Neuronal stem cell (in vitro differentiated cells): Measurements from ENCODE around the gene TGIF2.

ENCODE experiments used
- DNase-seq: peaks from one replicate; pipeline ENCODE4 v3.0.0-alpha.2; 2013; ENCODE audit warnings: low spot score
- H2AFZ ChIP-seq: one replicate; pipeline ENCODE4 v1.6.1; 2013; ENCODE audit warnings: mild to moderate bottlenecking, low read length, inconsistent platforms
- H2AK5ac ChIP-seq: 2 replicates; pipeline ENCODE4 v1.6.1; 2013; ENCODE audit warnings: low read depth, mild to moderate bottlenecking, inconsistent platforms, low read length, moderate library complexity, mixed read lengths
- H2BK120ac ChIP-seq: 2 replicates; pipeline ENCODE4 v1.6.1; 2013; ENCODE audit warnings: low read depth, mild to moderate bottlenecking, inconsistent platforms, low read length, moderate library complexity, mixed read lengths
- H2BK12ac ChIP-seq: one replicate; pipeline ENCODE4 v1.6.1; 2013; ENCODE audit warnings: low read length, inconsistent platforms
- H2BK15ac ChIP-seq: 2 replicates; pipeline ENCODE4 v1.6.1; 2013; ENCODE audit warnings: mild to moderate bottlenecking, low read length, inconsistent platforms, mixed read lengths
- H2BK5ac ChIP-seq: one replicate; pipeline ENCODE4 v1.6.1; 2013; ENCODE audit warnings: inconsistent platforms, mild to moderate bottlenecking, low read length, moderate library complexity
- H3K14ac ChIP-seq: one replicate; pipeline ENCODE4 v1.6.1; 2013; ENCODE audit warnings: low read length, inconsistent platforms
- H3K18ac ChIP-seq: 2 replicates; pipeline ENCODE4 v1.6.1; 2013; ENCODE audit warnings: low read length, inconsistent platforms
- H3K23ac ChIP-seq: 2 replicates; pipeline ENCODE4 v1.6.1; 2013; ENCODE audit warnings: low read depth, mild to moderate bottlenecking, mixed read lengths, low read length, inconsistent platforms; ENCODE audit not compliant: poor library complexity
- H3K27ac ChIP-seq: replicated peaks from 3 replicates; pipeline ENCODE4 v1.5.1; 2013; ENCODE audit warnings: low read length, inconsistent platforms
- H3K27me3 ChIP-seq, 3 experiments: 2 replicates each; pipeline ENCODE4 v1.6.1; 2013; ENCODE audit warnings: low read length in 3 of 3, mild to moderate bottlenecking in 2 of 3, inconsistent platforms in 1 of 3, low read depth in 1 of 3, mixed read lengths in 1 of 3, moderate library complexity in 1 of 3; ENCODE audit not compliant: control insufficient read depth in 3 of 3, insufficient read depth in 3 of 3
- H3K36me3 ChIP-seq, 2 donors: replicated peaks in 1 of 2; 2 replicates each; pipeline ENCODE4 v1.6.1; 2013; ENCODE audit warnings: low read length in 2 of 2; ENCODE audit not compliant: control insufficient read depth in 2 of 2, insufficient read depth in 2 of 2
- H3K4ac ChIP-seq: 2 replicates; pipeline ENCODE4 v1.6.1; 2013; ENCODE audit warnings: inconsistent platforms, mild to moderate bottlenecking, low read length, moderate library complexity
- H3K4me1 ChIP-seq, 2 donors: 1 replicate in 1 of 2; 2 replicates in 1 of 2; pipeline ENCODE4 v1.6.1; 2013; ENCODE audit warnings: low read length in 2 of 2, low read depth in 1 of 2; ENCODE audit not compliant: control insufficient read depth in 2 of 2, insufficient read depth in 1 of 2
- H3K4me2 ChIP-seq: one replicate; pipeline ENCODE4 v1.6.1; 2013; ENCODE audit warnings: mild to moderate bottlenecking, low read length, inconsistent platforms; ENCODE audit not compliant: insufficient read depth, poor library complexity, severe bottlenecking
- H3K4me3 ChIP-seq, 2 donors: 2 replicates each; pipeline ENCODE4 v1.5.1; 2013; ENCODE audit warnings: low read length in 2 of 2, mild to moderate bottlenecking in 2 of 2, inconsistent platforms in 1 of 2, moderate library complexity in 1 of 2
- H3K79me1 ChIP-seq: one replicate; pipeline ENCODE4 v1.6.1; 2013; ENCODE audit warnings: low read depth, mild to moderate bottlenecking, inconsistent platforms, low read length, moderate library complexity
- H3K9ac ChIP-seq: one replicate; pipeline ENCODE4 v1.6.1; 2013; ENCODE audit warnings: mild to moderate bottlenecking, low read depth, low read length, inconsistent platforms; ENCODE audit not compliant: poor library complexity
- H3K9me3 ChIP-seq, 2 donors: replicated peaks in 1 of 2; 2 replicates each; pipeline versions ENCODE3 to v1.6.1; 2013; ENCODE audit warnings: low read length in 2 of 2, mild to moderate bottlenecking in 2 of 2, inconsistent platforms in 1 of 2, low read depth in 1 of 2, mixed read lengths in 1 of 2, moderate library complexity in 1 of 2; ENCODE audit not compliant: control insufficient read depth in 2 of 2, insufficient read depth in 1 of 2
- H4K8ac ChIP-seq: one replicate; pipeline ENCODE4 v1.6.1; 2013; ENCODE audit warnings: low read depth, mild to moderate bottlenecking, inconsistent platforms, low read length, moderate library complexity
- H4K91ac ChIP-seq: one replicate; pipeline ENCODE4 v1.6.1; 2013; ENCODE audit warnings: low read length, low read depth, mild to moderate bottlenecking, inconsistent platforms; ENCODE audit not compliant: poor library complexity
- WGBS, 2 donors: extraction: QIAGEN DNeasy Blood & Tissue Kit; methylation state at CpG; one replicate each; pipeline ENCODE4 v1.1.7; 2013; ENCODE audit warnings: missing lambda C conversion rate in 2 of 2, mixed read lengths in 1 of 2; ENCODE audit not compliant: insufficient read length in 2 of 2, insufficient replicate concordance in 1 of 2; ENCODE audit errors: extremely low coverage in 2 of 2; 5-methylcytosine and 5-hydroxymethylcytosine counted together

TGIF2 gene

DNA sequence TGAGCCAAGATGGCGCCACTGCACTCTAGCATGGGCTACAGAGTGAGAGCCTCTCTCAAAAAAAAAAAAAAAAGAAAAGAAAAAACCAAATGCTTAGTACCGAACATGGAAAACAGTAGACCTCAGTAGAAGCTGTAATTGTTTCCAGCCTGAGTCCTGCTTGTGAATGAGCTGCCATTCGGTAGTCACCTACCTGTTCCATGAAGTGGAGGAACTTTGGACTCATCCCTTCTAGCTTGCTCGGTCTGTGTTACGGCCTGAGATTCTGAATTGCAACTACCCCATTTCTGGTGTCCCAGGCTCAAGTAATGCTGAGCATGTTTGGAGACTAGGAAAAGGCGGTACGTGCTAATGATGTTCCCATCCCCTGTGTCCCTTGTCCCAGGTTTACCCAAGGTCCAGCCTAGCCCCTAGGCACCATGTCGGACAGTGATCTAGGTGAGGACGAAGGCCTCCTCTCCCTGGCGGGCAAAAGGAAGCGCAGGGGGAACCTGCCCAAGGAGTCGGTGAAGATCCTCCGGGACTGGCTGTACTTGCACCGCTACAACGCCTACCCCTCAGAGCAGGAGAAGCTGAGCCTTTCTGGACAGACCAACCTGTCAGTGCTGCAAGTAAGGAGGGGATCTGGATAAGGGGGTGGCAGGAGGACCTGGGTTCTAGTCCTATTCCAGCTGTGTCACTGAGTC lies 5.1 kb downstream of the TGIF2 start:
- H3K4ac ChIP-seq: no peak overlapping the region
- peaks cover 0 to 5% of the 10 kb centered on the region in 2 donors for H3K4me1 ChIP-seq
- H3K18ac ChIP-seq: no peak overlapping the region
- H3K4me3 ChIP-seq: peak overlapping the region in 1 of 2 donors; percentile 51
- H3K27me3 ChIP-seq: no peaks in the 10 kb centered on the region
- no peak overlapping the region for H3K27ac ChIP-seq
- peaks cover 34 to 67% of the 10 kb centered on the region in 2 donors for H3K36me3 ChIP-seq
- no peak overlapping the region for H3K4me2 ChIP-seq
- no peak for DNase-seq
- WGBS, 2 donors: no CpG with 5 or more reads among the region's 15 CpGs
- no peak overlapping the region for H2BK12ac ChIP-seq
- H3K14ac ChIP-seq: no peak overlapping the region
- no peak overlapping the region for H4K8ac ChIP-seq
- H2AK5ac ChIP-seq: no peak overlapping the region
- H2AFZ ChIP-seq: no peak overlapping the region
- peaks cover 18% of the 10 kb centered on the region for H3K79me1 ChIP-seq
- H2BK5ac ChIP-seq: no peak overlapping the region
- H3K9me3 ChIP-seq: no peaks in the 10 kb centered on the region
- H2BK15ac ChIP-seq: no peak overlapping the region
- peak overlapping the region; percentile 18 for H3K23ac ChIP-seq
- no peak overlapping the region for H4K91ac ChIP-seq
- H2BK120ac ChIP-seq: no peak overlapping the region
- H3K9ac ChIP-seq: no peak overlapping the region

DNA sequence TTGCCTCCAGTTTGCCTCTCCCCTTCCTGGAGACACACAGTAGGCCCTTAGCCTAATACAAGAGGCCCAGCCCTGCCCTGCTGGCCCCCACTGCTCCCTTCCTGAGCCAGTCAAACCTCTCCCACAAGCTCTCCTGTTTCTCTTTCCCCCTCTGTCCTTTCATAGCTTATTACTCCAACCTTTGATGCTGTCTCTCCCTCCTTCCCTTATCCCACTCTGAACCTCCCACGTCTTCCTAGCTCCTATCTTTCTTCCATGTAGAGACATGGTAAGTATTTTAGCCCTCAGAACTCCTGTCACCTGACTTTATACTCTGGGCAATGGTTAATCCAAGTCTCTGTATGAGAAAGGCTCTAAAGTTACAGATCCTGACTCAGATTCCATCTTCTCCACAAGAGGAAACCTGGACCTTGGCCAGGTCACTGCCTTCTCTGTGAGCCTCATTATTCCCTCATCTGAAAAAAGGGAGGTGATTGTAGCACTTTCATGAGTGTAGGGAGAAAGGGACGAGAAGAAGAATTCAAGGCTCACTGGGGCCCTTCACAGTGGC lies 6.7 kb downstream of the TGIF2 start:
- Histone ChIP-seq H3K18ac (no peak overlapping the region), H3K27ac (no peak overlapping the region), H2BK15ac (no peak overlapping the region), H3K9me3 (no peaks in the 10 kb centered on the region), H3K79me1 (peaks cover 14% of the 10 kb centered on the region), H2BK12ac (no peak overlapping the region), H3K23ac (no peak overlapping the region), H3K27me3 (no peaks in the 10 kb centered on the region), H3K4me2 (no peak overlapping the region), H2AFZ (no peak overlapping the region), H2BK5ac (no peak overlapping the region), H3K4ac (no peak overlapping the region), H4K91ac (no peak overlapping the region), H2BK120ac (no peak overlapping the region), H3K36me3 (peaks cover 40 to 79% of the 10 kb centered on the region in 2 donors), H3K9ac (no peak overlapping the region), H3K4me3 (no peak overlapping the region), H2AK5ac (no peak overlapping the region), H4K8ac (no peak overlapping the region), H3K4me1 (peaks cover 0 to 5% of the 10 kb centered on the region in 2 donors), H3K14ac (no peak overlapping the region)
- no peak for DNase-seq
- no CpG with 5 or more reads among the region's 2 CpGs for WGBS, 2 donors

DNA sequence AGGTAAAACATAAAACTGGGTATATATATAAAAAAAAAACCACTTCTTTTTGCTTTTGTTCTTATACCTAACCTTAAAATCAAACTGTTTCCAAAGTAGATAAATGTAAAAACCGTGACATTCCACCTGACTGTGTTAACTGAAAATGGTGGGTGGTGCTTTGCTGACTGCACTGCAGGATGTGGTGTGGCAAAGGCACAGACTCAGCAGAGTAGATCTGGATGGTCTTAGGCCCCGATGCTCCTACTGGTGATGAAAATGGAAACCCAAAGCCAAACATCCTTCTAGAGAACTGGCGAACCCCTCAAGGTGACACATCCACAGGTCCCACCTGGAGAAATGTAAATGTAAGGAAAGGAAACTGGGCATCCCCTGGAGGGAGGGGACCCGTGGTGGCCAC lies 8.9 kb downstream of the TGIF2 start:
- Histone ChIP-seq H3K9me3 (no peaks in the 10 kb centered on the region), H3K18ac (no peak overlapping the region), H3K9ac (peak overlapping the region; percentile 63), H3K23ac (no peak overlapping the region), H3K79me1 (peaks cover 21% of the 10 kb centered on the region), H2BK15ac (no peak overlapping the region), H2BK120ac (no peak overlapping the region), H3K4me1 (no peaks in the 10 kb centered on the region), H2AFZ (no peak overlapping the region), H3K27me3 (no peaks in the 10 kb centered on the region), H4K91ac (no peak overlapping the region), H3K27ac (no peak overlapping the region), H4K8ac (no peak overlapping the region), H3K4ac (no peak overlapping the region), H3K4me2 (no peak overlapping the region), H2BK5ac (no peak overlapping the region), H2BK12ac (no peak overlapping the region), H3K4me3 (no peak overlapping the region), H3K36me3 (peaks cover 46 to 89% of the 10 kb centered on the region in 2 donors), H2AK5ac (no peak overlapping the region), H3K14ac (no peak overlapping the region)
- WGBS, 2 donors: no CpG with 5 or more reads among the region's 4 CpGs
- DNase-seq: no peak

DNA sequence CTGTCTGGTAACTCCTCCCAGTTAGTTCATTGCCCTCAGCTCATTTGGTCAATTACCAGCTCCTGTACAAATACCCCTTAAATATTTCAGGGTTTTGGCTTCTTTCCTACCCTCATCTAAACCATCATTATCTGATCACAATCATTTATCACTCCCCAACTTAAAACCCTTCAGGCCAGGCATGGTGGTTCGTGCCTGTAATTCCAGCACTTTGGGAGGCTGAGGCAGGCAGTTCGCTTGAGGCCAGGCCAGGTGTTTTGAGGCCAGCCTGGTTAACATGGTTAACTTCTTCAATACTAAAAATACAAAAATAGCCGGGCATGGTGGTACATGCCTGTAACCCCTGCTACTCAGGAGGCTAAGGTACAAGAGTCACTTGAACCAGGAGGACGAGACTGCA lies 9.4 kb downstream of the TGIF2 start:
- Histone ChIP-seq H2BK12ac (no peak overlapping the region), H3K18ac (no peak overlapping the region), H3K9me3 (no peaks in the 10 kb centered on the region), H2BK5ac (no peak overlapping the region), H2BK120ac (no peak overlapping the region), H3K27ac (no peak overlapping the region), H3K4ac (no peak overlapping the region), H3K23ac (no peak overlapping the region), H3K14ac (no peak overlapping the region), H3K4me2 (no peak overlapping the region), H3K4me1 (no peaks in the 10 kb centered on the region), H2BK15ac (no peak overlapping the region), H4K8ac (no peak overlapping the region), H3K79me1 (peaks cover 21% of the 10 kb centered on the region), H2AK5ac (no peak overlapping the region), H2AFZ (no peak overlapping the region), H3K27me3 (no peaks in the 10 kb centered on the region), H4K91ac (no peak overlapping the region), H3K4me3 (no peak overlapping the region), H3K9ac (no peak overlapping the region), H3K36me3 (peaks cover 47 to 91% of the 10 kb centered on the region in 2 donors)
- WGBS, 2 donors: no CpG with 5 or more reads among the region's 4 CpGs
- DNase-seq: no peak
